Lower leg skin (tissue), 4 donors: Measurements from ENCODE around the gene RTN4RL2. TPM values are rescaled to one million over a fixed set of nuclear protein-coding genes. Genes with fewer than 3 reads are reported as not detected.
A peak's percentile ranks its signal among the peaks of the same experiment; 100 is the strongest.

ENCODE experiments used
- DNase-seq, 2 donors: peaks; one replicate each; pipeline ENCODE4 v3.0.0-alpha.2; 2019; ENCODE audit warnings: low spot score in 2 of 2
- H3K4me3 ChIP-seq: fragments of 200-600 bp; sonication (generic); 2 replicates; pipeline ENCODE4 v1.5.1; 2017; ENCODE audit warnings: mild to moderate bottlenecking, low read depth; ENCODE audit not compliant: poor library complexity, severe bottlenecking
- POLR2A ChIP-seq, 2 donors: fragments of 450-650 bp; IDR thresholded peaks; one replicate each; pipeline ENCODE4 v1.6.1; 2016 to 2017; ENCODE audit warnings: antibody characterized with exemption in 2 of 2, mild to moderate bottlenecking in 1 of 2, moderate library complexity in 1 of 2
- WGBS, 2 donors: methylation state at CpG; one replicate each; pipeline ENCODE4 v1.1.5; 2018; 5-methylcytosine and 5-hydroxymethylcytosine counted together
- intact Hi-C: fragments of 100-400 bp; cut with DNase I; formaldehyde crosslinking; loops from one replicate; pipeline ENCODE4 v1.15.0; 2023; ENCODE audit warnings: low total_unique reads
- total RNA-seq, 4 donors: library from RNA; depleted of rRNA; stranded (reverse); fragments of >200 nt; gene quantifications; one replicate each; pipeline ENCODE4 v1.1.0, GENCODE V29; 2016
- TF ChIP-seq, protein P1 (sequence below), 3 donors: fragments of 450-650 bp; IDR thresholded peaks; one replicate each; pipeline ENCODE4 v1.5.1; 2016; ENCODE audit warnings: antibody characterized with exemption in 3 of 3, mild to moderate bottlenecking in 3 of 3, moderate library complexity in 2 of 3

Gene RTN4RL2
- total RNA-seq, 4 donors from 2014 or later = 0.55 to 3.6 (median 2.3) TPM

DNA sequence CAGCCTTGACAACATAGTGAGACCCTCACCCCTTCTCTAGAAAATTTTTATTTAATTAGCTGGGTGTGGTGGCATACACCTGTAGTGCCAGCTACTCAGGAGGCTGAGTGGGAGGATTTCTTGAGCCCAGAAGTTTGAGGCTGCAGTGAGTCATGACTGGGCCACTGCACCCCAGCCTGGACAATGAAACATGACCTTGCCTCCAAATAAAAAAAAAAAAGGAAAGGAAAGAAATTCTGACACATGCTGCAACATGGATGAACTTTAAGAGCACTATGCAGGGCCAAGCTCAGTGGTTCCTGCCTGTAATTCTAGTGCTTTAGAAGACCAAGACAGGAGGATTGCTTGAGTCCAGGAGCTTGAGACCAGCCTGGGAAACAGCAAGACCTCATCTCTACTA lies 42.2 kb upstream of the RTN4RL2 start:
- H3K4me3 ChIP-seq = no peak overlapping the region
- TF ChIP-seq POLR2A (IDR thresholded peaks at IDR 0.05) = no peak
- no peak for DNase-seq
- intact Hi-C loops = no loop called here

- TF ChIP-seq POLR2A (IDR thresholded peaks at IDR 0.05) = no peak
- TF ChIP-seq, protein P1, sequence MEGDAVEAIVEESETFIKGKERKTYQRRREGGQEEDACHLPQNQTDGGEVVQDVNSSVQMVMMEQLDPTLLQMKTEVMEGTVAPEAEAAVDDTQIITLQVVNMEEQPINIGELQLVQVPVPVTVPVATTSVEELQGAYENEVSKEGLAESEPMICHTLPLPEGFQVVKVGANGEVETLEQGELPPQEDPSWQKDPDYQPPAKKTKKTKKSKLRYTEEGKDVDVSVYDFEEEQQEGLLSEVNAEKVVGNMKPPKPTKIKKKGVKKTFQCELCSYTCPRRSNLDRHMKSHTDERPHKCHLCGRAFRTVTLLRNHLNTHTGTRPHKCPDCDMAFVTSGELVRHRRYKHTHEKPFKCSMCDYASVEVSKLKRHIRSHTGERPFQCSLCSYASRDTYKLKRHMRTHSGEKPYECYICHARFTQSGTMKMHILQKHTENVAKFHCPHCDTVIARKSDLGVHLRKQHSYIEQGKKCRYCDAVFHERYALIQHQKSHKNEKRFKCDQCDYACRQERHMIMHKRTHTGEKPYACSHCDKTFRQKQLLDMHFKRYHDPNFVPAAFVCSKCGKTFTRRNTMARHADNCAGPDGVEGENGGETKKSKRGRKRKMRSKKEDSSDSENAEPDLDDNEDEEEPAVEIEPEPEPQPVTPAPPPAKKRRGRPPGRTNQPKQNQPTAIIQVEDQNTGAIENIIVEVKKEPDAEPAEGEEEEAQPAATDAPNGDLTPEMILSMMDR (IDR thresholded peaks at IDR 0.05) = no peak
- DNase-seq = no peak
- 88 to 92% methylated on average over 3 of the region's 3 CpGs for WGBS, 2 donors
- intact Hi-C loops = no loop called here
- H3K4me3 ChIP-seq = no peak overlapping the region
Measured at GRCh38 chr11:57419146-57419545, 41.2 kb upstream of the RTN4RL2 start.

DNA sequence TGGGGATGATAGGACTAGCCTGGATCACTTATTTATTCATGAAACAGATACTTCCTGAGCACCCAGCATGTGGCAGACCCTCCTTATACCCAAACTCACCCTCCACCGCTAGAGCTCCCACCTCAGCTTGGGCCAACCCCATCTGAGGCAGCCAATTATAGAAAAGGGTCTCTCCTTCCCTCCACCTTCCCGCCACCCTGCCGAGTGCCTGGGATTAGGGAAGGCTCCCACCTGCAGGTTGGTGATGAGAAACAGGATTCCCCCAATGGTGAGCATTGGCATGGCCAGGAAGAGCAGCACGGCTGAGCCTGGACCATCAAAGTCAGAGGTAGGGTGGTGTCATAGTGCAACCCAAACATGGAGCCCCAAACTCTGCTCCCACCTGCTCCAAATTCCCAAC lies 39.3 kb upstream of the RTN4RL2 start:
- WGBS, 2 donors = 87 to 96% methylated on average over 4 of the region's 4 CpGs
- no peak overlapping the region for H3K4me3 ChIP-seq
- intact Hi-C loops = loop anchor here (2.0 kb wide), 1 partner anchor 26 kb away; no protein-coding TSS in a partner anchor
- DNase-seq = no peak
- TF ChIP-seq POLR2A (IDR thresholded peaks at IDR 0.05) = no peak
- TF ChIP-seq, protein P1 (IDR thresholded peaks at IDR 0.05) = no peak

- intact Hi-C loops = loop anchor here (2.0 kb wide), 1 partner anchor 27 kb away; no protein-coding TSS in a partner anchor
- H3K4me3 ChIP-seq = no peak overlapping the region
- no peak for TF ChIP-seq POLR2A (IDR thresholded peaks at IDR 0.05)
- TF ChIP-seq, protein P1 (IDR thresholded peaks at IDR 0.05) = no peak
- no peak for DNase-seq
Measured at GRCh38 chr11:57421805-57422204, 38.5 kb upstream of the RTN4RL2 start.

DNA sequence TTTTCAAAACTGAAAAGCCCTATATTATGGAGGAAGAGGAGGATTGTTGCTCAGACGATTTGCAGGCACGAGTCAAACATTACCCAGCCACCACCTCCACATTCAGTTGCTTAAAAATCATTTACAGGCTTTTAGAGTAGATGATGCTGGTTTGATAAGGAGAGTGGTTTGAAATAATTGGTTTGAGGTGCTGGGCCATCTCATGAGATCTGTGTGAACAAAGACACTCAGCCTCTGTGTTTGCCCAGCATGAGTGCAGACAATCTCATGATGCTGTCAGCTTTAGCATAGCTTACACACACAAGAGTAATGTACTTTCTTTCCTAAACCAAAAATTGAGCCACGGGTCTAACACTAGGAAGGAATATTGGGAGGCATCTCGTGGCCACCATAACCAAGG lies 37.7 kb upstream of the RTN4RL2 start:
- WGBS, 2 donors = 71 to 84% methylated on average over 4 of the region's 4 CpGs
- TF ChIP-seq, protein P1 (IDR thresholded peaks at IDR 0.05) = no peak
- TF ChIP-seq POLR2A (IDR thresholded peaks at IDR 0.05) = no peak
- H3K4me3 ChIP-seq = no peak overlapping the region
- no peak for DNase-seq
- intact Hi-C loops = no loop called here

DNA sequence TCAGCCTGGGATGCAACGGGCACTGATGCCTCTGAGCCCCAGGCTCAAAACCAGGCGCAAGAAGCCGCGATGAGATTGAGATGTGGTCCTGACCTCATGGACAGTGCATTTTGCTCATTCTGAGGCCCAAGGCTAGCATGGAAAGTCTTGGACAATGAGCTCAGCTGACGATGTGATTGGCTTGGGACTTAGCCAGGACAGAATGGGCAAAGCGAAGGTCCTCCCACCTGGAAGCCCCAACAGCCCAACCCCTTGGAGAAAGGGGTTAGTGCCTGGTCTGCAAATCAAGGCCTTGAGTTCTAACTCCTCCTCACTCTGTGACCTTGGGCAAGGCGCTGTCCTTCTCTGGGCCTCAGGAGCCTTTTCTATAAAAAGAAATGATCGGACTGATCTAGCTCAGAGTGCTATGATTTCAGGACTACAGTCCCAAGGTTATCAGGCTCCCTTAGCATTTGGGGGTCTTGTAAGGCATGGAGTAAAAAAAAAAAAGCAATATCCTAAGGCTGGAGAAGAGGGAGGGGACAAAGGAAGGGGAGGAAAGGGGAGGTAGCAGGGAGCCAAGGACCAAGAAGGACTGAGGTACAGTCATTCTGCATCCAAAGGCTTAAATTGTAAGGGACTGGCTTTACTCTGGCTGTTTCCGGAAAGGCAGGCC lies 36.1 kb upstream of the RTN4RL2 start:
- DNase-seq = peak in 1 of 2 donors; percentile 80
- TF ChIP-seq POLR2A (IDR thresholded peaks at IDR 0.05) = no peak
- TF ChIP-seq, protein P1 (IDR thresholded peaks at IDR 0.05) = no peak
- intact Hi-C loops = no loop called here
- H3K4me3 ChIP-seq = no peak overlapping the region
- whole genome bisulfite sequencing, 2 donors = 66 to 71% methylated on average over 9 of the region's 9 CpGs
